Heart left ventricle (tissue), 13 donors: ENCODE data around the gene DSG2.

Experiments used
- CTCF ChIP-seq, 12 donors: fragments of 200-600 bp; sonication (generic) in 4 of 12; IDR thresholded peaks; one replicate each; pipeline versions ENCODE4 v1.5.0 to v1.8.0; 2018 to 2022; ENCODE audit warnings: antibody characterized with exemption in 12 of 12, mild to moderate bottlenecking in 5 of 12
- POLR2A ChIP-seq, 2 donors: fragments of 450-650 bp; IDR thresholded peaks; one replicate each; pipeline ENCODE4 v1.6.1; 2017; ENCODE audit warnings: antibody characterized with exemption in 2 of 2, mild to moderate bottlenecking in 2 of 2, moderate library complexity in 2 of 2
- donor health status: ischemic (EF 13 %, LVEDD 7.1; RV severe dilation, severe dysfunction).
- donor health status: DM: no; HTN: yes; CAD: no.
- donor health status: DM: no; HTN: no; CAD: no.
- donor health status: ischemic (EF 25% LVEDD 6.9; RV normal size, moderate dysfunction).
- donor health status: ischemic (EF 25% LVEDD 5.7; RV mildly dilated, moderate dysfunction).
- donor health status: ischemic (EF 35%, LVEDD 5.7; RV mildly dilated, moderate dysfunction).
- donor health status: nonischemic (EF 11% LVEDD 7.7; RV severe dilation, severe dysfunction).
- donor health status: DM: yes; HTN: yes; CAD: no.
- donor health status: PGD.
- donor health status: ischemic (EF 29% LVEDD 5.4; RV normal size, mild dysfunction).
- donor health status: nonischemic (EF 23%, LVEDD 6.1; RV moderate dilation, normal function).

GRCh38 chr18:31538837-31539236, 40.9 kb downstream of the DSG2 start:
- no peak for TF ChIP-seq CTCF (IDR thresholded peaks at IDR 0.05)
- no peak for TF ChIP-seq POLR2A (IDR thresholded peaks at IDR 0.05)
